ENCODE measurements around the gene KIF21A. TPM values are rescaled to one million over a fixed set of nuclear protein-coding genes. Genes with fewer than 3 reads are reported as not detected.

KIF21A gene
- total RNA-seq, 1 donor from 2014 or later, result 24.4 TPM

GRCh38 chr12:39431002-39431796 lies 11.7 kb downstream of the KIF21A start:
- H3K27ac Mint-ChIP-seq, result no peak overlapping the region
- no peaks in the 10 kb centered on the region for H3K36me3 Mint-ChIP-seq
- no peak for DNase-seq (ENCODE audit: low spot score in 2 of 2, unreplicated experiment in 2 of 2)
- no peaks in the 10 kb centered on the region for H3K4me1 Mint-ChIP-seq
- H3K9me3 Mint-ChIP-seq, result no peaks in the 10 kb centered on the region
- no peaks in the 10 kb centered on the region for H3K27me3 Mint-ChIP-seq (ENCODE audit: low read depth)
- H3K4me3 Mint-ChIP-seq, result no peak overlapping the region
- no peak for TF ChIP-seq CTCF (IDR thresholded peaks at IDR 0.05; ENCODE audit: unreplicated experiment)

- Mint-ChIP-seq H3K4me1 (no peaks in the 10 kb centered on the region), H3K4me3 (no peak overlapping the region), H3K27me3 (ENCODE audit: low read depth) (no peaks in the 10 kb centered on the region), H3K36me3 (no peaks in the 10 kb centered on the region), H3K9me3 (no peaks in the 10 kb centered on the region), H3K27ac (no peak overlapping the region)
- no peak for DNase-seq (ENCODE audit: low spot score in 2 of 2, unreplicated experiment in 2 of 2)
- no peak for TF ChIP-seq CTCF (IDR thresholded peaks at IDR 0.05; ENCODE audit: unreplicated experiment)
These were observed 13.1 kb downstream of the KIF21A start for GRCh38 chr12:39429809-39430208.

- H3K4me3 Mint-ChIP-seq, result no peak overlapping the region
- H3K9me3 Mint-ChIP-seq, result no peaks in the 10 kb centered on the region
- DNase-seq (ENCODE audit: low spot score in 2 of 2, unreplicated experiment in 2 of 2), result no peak
These were observed 15.5 kb downstream of the KIF21A start for GRCh38 chr12:39427360-39427808.

GRCh38 chr12:39426636-39427240 lies 16.2 kb downstream of the KIF21A start:
- no peak for TF ChIP-seq CTCF (IDR thresholded peaks at IDR 0.05; ENCODE audit: unreplicated experiment)
- Mint-ChIP-seq H3K4me3 (no peak overlapping the region), H3K27me3 (ENCODE audit: low read depth) (no peaks in the 10 kb centered on the region), H3K36me3 (no peaks in the 10 kb centered on the region), H3K9me3 (no peaks in the 10 kb centered on the region), H3K27ac (no peak overlapping the region), H3K4me1 (no peaks in the 10 kb centered on the region)
- no peak for DNase-seq (ENCODE audit: low spot score in 2 of 2, unreplicated experiment in 2 of 2)

More at GRCh38 chr12:39427360-39427808, 15.5 kb downstream of the KIF21A start:
- TF ChIP-seq CTCF (IDR thresholded peaks at IDR 0.05; ENCODE audit: unreplicated experiment), result no peak
- H3K27me3 Mint-ChIP-seq (ENCODE audit: low read depth), result no peaks in the 10 kb centered on the region
- no peaks in the 10 kb centered on the region for H3K4me1 Mint-ChIP-seq
- no peaks in the 10 kb centered on the region for H3K36me3 Mint-ChIP-seq
- no peak overlapping the region for H3K27ac Mint-ChIP-seq

- H3K27me3 Mint-ChIP-seq (ENCODE audit: low read depth), result no peaks in the 10 kb centered on the region
- no peaks in the 10 kb centered on the region for H3K9me3 Mint-ChIP-seq
- H3K36me3 Mint-ChIP-seq, result peaks cover 2% of the 10 kb centered on the region
- no peak overlapping the region for H3K4me3 Mint-ChIP-seq
- no peak for TF ChIP-seq CTCF (IDR thresholded peaks at IDR 0.05; ENCODE audit: unreplicated experiment)
- no peak for DNase-seq (ENCODE audit: low spot score in 2 of 2, unreplicated experiment in 2 of 2)
- H3K27ac Mint-ChIP-seq, result no peak overlapping the region
- H3K4me1 Mint-ChIP-seq, result peaks cover 5% of the 10 kb centered on the region
These were observed 22.9 kb downstream of the KIF21A start for GRCh38 chr12:39420043-39420442.

All from mesothelial cell of epicardium (in vitro differentiated cells).